Measurements from ENCODE around the gene SPAG16. TPM values are rescaled to one million over a fixed set of nuclear protein-coding genes. Genes with fewer than 3 reads are reported as not detected.

SPAG16 gene
- total RNA-seq, 1 experiment from 2014 or later, result 0.30 TPM

- no peak overlapping the region for H3K4me2 ChIP-seq (ENCODE audit: low read length)
- CTCF ChIA-PET, result no interaction called here
- H3K27ac ChIP-seq (ENCODE audit: low read depth, low read length), result no peak overlapping the region
- intact Hi-C loops (cut with micrococcal nuclease), result no loop called here
- BruUV-seq (replicated peaks), result no TSS peak
- H3K79me2 ChIP-seq (ENCODE audit: insufficient read depth, low read length), result no peaks in the 10 kb centered on the region
- ATAC-seq (no peak), DNase-seq (ENCODE audit: low read depth, low spot score) (no peak)
- TF ChIP-seq TCF7L2 (IDR thresholded peaks at IDR 0.05; ENCODE audit: borderline replicate concordance, extremely low read depth, insufficient read depth, insufficient read length), result no peak
- no peak for TF ChIP-seq SIN3A (IDR thresholded peaks at IDR 0.05; ENCODE audit: low read depth)
- TF ChIP-seq REST (IDR thresholded peaks at IDR 0.05; ENCODE audit: low read depth), result no peak
- no peak for TF ChIP-seq RAD21 (IDR thresholded peaks at IDR 0.05; ENCODE audit: low read depth)
- RAD21 ChIA-PET (ENCODE audit: low non-redundant PET in 1 of 2, low total read pairs in 2 of 2, uncharacterized antibody in 2 of 2, unreplicated experiment in 2 of 2), result no interaction called here
- H3K4me3 ChIP-seq (replicated peaks in 1 of 2; ENCODE audit: low read depth in 1 of 2, low read length in 2 of 2), result no peak overlapping the region
- no peak overlapping the region for H3K9ac ChIP-seq (ENCODE audit: low read length)
- H3K27me3 ChIP-seq (ENCODE audit: insufficient read depth, low read length), result no peaks in the 10 kb centered on the region
- H3K4me1 ChIP-seq (ENCODE audit: control insufficient read depth in 1 of 2, insufficient read depth in 2 of 2, low read length in 2 of 2), result no peaks in the 10 kb centered on the region
- H2AFZ ChIP-seq (ENCODE audit: low read depth, low read length, poor library complexity, severe bottlenecking), result no peak overlapping the region
- no peaks in the 10 kb centered on the region for H4K20me1 ChIP-seq (ENCODE audit: insufficient read depth)
- no peaks in the 10 kb centered on the region for H3K36me3 ChIP-seq (ENCODE audit: control insufficient read depth in 1 of 2, insufficient read depth in 2 of 2, low read length in 2 of 2)
- H3K9me3 ChIP-seq (ENCODE audit: control insufficient read depth in 1 of 2, insufficient read depth in 1 of 2, low read depth in 1 of 2, low read length in 2 of 2), result no peaks in the 10 kb centered on the region
- POLR2A ChIA-PET, result no interaction called here
- no peaks in the 10 kb centered on the region; the same call in 1 of the 2 replicates for H3K9me2 ChIP-seq (ENCODE audit: insufficient read depth)
These were observed 979.9 kb downstream of the SPAG16 start for GRCh38 chr2:214264171-214264570.

GRCh38 chr2:214265991-214266489, 981.8 kb downstream of the SPAG16 start:
- Histone ChIP-seq H3K27ac (ENCODE audit: low read depth, low read length) (no peak overlapping the region), H3K79me2 (ENCODE audit: insufficient read depth, low read length) (no peaks in the 10 kb centered on the region), H3K27me3 (ENCODE audit: insufficient read depth, low read length) (no peaks in the 10 kb centered on the region), H3K4me2 (ENCODE audit: low read length) (no peak overlapping the region), H3K4me3 (replicated peaks in 1 of 2; ENCODE audit: low read depth in 1 of 2, low read length in 2 of 2) (no peak overlapping the region), H3K9ac (ENCODE audit: low read length) (no peak overlapping the region), H3K9me3 (ENCODE audit: control insufficient read depth in 1 of 2, insufficient read depth in 1 of 2, low read depth in 1 of 2, low read length in 2 of 2) (no peaks in the 10 kb centered on the region), H2AFZ (ENCODE audit: low read depth, low read length, poor library complexity, severe bottlenecking) (no peak overlapping the region), H3K36me3 (ENCODE audit: control insufficient read depth in 1 of 2, insufficient read depth in 2 of 2, low read length in 2 of 2) (no peaks in the 10 kb centered on the region), H4K20me1 (ENCODE audit: insufficient read depth) (no peaks in the 10 kb centered on the region), H3K9me2 (ENCODE audit: insufficient read depth) (no peaks in the 10 kb centered on the region; the same call in 1 of the 2 replicates), H3K4me1 (ENCODE audit: control insufficient read depth in 1 of 2, insufficient read depth in 2 of 2, low read length in 2 of 2) (no peaks in the 10 kb centered on the region)
- no peak for TF ChIP-seq ZBTB33 (IDR thresholded peaks at IDR 0.05; ENCODE audit: extremely low read depth, insufficient replicate concordance, low read length)
- no peak for TF ChIP-seq EZH2phosphoT487 (IDR thresholded peaks at IDR 0.05; ENCODE audit: borderline replicate concordance)
- TF ChIP-seq RAD21 (IDR thresholded peaks at IDR 0.05; ENCODE audit: low read depth), result no peak
- TF ChIP-seq POLR2A (IDR thresholded peaks at IDR 0.05; ENCODE audit: borderline replicate concordance, extremely low read depth, insufficient read depth, insufficient read length), result no peak
- TF ChIP-seq CTCF (IDR thresholded peaks at IDR 0.05 in 2 of 3, conservative IDR thresholded peaks at IDR 0.05 in 1 of 3; ENCODE audit: borderline replicate concordance in 1 of 3, insufficient read depth in 1 of 3, low read depth in 2 of 3, low read length in 2 of 3), result no peak
- TF ChIP-seq SP1 (IDR thresholded peaks at IDR 0.05; ENCODE audit: low read depth), result no peak
- TF ChIP-seq MAX (IDR thresholded peaks at IDR 0.05), result no peak
- no peak for TF ChIP-seq CBX3 (IDR thresholded peaks at IDR 0.05; ENCODE audit: low read depth)
- ChIA-PET RAD21 (ENCODE audit: low non-redundant PET in 1 of 2, low total read pairs in 2 of 2, uncharacterized antibody in 2 of 2, unreplicated experiment in 2 of 2) (no interaction called here), POLR2A (no interaction called here), CTCF (no interaction called here)
- DNase-seq (ENCODE audit: low read depth, low spot score), result no peak
- BruUV-seq (replicated peaks), result no TSS peak
- ATAC-seq, result no peak
- intact Hi-C loops (cut with micrococcal nuclease), result no loop called here
